Left ventricle myocardium inferior (tissue), 1 donor: ENCODE results near the gene GRM7. TPM values are rescaled to one million over a fixed set of nuclear protein-coding genes. Genes with fewer than 3 reads are reported as not detected.

Source experiments
- DNase-seq: peaks from one replicate; pipeline ENCODE4 v3.0.0-alpha.2; 2020
- H3K27ac ChIP-seq: fragments of 200-600 bp; replicated peaks from 2 replicates; pipeline ENCODE4 v1.8.0; 2021
- H3K27me3 ChIP-seq: fragments of 200-600 bp; 2 replicates; pipeline ENCODE4 v1.8.0; 2021; ENCODE audit warnings: low read depth
- H3K36me3 ChIP-seq: fragments of 200-600 bp; 2 replicates; pipeline ENCODE4 v1.8.0; 2021
- H3K4me1 ChIP-seq: fragments of 200-600 bp; 2 replicates; pipeline ENCODE4 v1.8.0; 2021
- H3K4me3 ChIP-seq: fragments of 200-600 bp; 2 replicates; pipeline ENCODE4 v1.8.0; 2021; ENCODE audit warnings: mild to moderate bottlenecking, moderate library complexity
- H3K9me3 ChIP-seq: fragments of 200-600 bp; replicated peaks from 2 replicates; pipeline ENCODE4 v1.8.0; 2021
- intact Hi-C: fragments of 100-400 bp; cut with micrococcal nuclease; formaldehyde crosslinking; loops from one replicate; pipeline ENCODE4 v1.11.0; 2022
- total RNA-seq: library from RNA; stranded (reverse); fragmentation: NEBNext Ultra II Directional; extraction: Animal tissue kit (Norgen Biotek cat#: 25700); gene quantifications from one replicate; pipeline ENCODE4 v1.2.1, GENCODE V29; 2021
- TF ChIP-seq, protein P1 (sequence below): fragments of 200-600 bp; IDR thresholded peaks from 2 replicates; pipeline ENCODE4 v1.8.0; 2021; ENCODE audit warnings: antibody characterized with exemption, mild to moderate bottlenecking, borderline replicate concordance
- donor health status: DM: no; HTN: yes; CAD: no; lungs with severe emphysema.

GRM7 gene
- total RNA-seq, 1 donor from 2014 or later: not detected

DNA sequence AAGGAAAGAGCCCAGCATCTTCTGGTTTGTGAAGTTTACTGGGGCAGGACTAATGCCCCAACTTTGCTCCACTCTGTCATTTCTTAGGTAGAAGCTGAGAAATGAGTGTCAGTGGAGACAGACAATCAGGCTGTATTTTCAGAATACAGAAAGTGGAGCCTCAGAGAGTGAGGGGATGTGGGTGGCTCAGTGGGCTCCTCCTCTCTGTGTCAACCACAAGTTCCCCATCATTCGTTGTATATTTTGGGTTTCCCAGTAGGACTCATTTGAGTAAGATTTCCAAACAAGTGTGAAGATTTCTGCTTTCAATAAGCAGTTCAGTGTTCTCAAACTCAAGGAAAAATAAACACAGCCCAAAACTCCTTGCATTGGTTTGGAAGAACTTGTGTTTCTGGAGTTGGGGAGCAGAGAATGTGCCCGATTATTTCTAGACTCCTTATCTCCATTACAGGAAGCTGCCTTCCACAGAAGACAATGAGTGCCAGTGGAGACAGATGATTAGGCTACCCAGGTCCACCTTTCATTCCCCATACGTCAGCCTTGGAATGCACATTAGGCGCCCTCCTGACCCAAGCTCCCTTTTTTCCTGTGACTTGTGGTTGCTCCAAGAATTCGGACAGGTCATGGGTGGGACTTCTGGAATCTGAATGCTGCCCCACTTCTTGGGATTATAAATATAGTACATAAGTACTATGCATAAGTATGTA lies 848.6 kb downstream of the GRM7 start:
- Histone ChIP-seq H3K27me3 (no peaks in the 10 kb centered on the region), H3K4me3 (no peak overlapping the region), H3K36me3 (no peaks in the 10 kb centered on the region), H3K4me1 (no peaks in the 10 kb centered on the region), H3K9me3 (no peaks in the 10 kb centered on the region), H3K27ac (no peak overlapping the region)
- intact Hi-C loops: no loop called here
- TF ChIP-seq, protein P1, sequence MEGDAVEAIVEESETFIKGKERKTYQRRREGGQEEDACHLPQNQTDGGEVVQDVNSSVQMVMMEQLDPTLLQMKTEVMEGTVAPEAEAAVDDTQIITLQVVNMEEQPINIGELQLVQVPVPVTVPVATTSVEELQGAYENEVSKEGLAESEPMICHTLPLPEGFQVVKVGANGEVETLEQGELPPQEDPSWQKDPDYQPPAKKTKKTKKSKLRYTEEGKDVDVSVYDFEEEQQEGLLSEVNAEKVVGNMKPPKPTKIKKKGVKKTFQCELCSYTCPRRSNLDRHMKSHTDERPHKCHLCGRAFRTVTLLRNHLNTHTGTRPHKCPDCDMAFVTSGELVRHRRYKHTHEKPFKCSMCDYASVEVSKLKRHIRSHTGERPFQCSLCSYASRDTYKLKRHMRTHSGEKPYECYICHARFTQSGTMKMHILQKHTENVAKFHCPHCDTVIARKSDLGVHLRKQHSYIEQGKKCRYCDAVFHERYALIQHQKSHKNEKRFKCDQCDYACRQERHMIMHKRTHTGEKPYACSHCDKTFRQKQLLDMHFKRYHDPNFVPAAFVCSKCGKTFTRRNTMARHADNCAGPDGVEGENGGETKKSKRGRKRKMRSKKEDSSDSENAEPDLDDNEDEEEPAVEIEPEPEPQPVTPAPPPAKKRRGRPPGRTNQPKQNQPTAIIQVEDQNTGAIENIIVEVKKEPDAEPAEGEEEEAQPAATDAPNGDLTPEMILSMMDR: no peak
- DNase-seq: no peak

DNA sequence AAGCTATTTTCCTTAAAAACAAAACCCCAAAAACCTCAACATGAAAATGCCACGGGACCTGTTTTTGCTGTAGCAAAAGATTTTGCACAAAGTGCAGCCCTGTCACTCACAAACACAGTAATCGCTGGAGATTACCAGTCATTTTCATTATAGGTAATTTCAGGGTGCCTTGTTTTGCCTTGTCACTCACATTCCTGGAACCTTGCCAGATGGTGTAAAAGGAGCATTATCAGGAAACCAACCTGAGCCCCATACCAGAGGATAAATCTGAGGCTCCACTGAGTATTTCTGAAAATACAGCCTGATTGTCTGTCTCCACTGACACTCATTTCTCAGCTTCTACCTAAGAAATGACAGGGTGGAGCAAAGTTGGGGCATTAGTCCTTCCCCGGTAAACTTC lies 849.4 kb downstream of the GRM7 start:
- DNase-seq: no peak
- TF ChIP-seq, protein P1: no peak

DNA sequence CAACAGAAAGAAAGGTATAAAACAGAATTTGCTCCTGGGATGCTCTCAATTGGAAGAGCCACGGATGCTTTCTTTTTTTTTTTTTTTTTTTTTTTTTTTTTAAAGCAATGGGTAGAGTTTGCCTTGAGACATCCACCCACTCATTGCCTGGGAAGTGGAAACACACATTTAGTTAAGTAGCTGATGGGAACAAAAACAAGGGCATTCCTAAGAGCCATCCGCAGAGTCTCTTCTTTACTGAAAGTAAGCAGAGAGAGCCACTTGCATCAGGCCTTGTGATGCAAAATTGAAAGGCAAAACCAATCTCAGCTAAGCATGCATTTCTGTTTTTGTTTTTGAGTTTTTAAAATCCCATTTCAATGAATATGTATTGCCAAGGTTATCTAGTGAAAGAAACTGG lies 852.8 kb downstream of the GRM7 start:
- no peaks in the 10 kb centered on the region for H3K4me1 ChIP-seq
- TF ChIP-seq, protein P1: no peak
- intact Hi-C loops: no loop called here
- no peak for DNase-seq
- no peaks in the 10 kb centered on the region for H3K9me3 ChIP-seq
- no peak overlapping the region for H3K4me3 ChIP-seq
- no peaks in the 10 kb centered on the region for H3K36me3 ChIP-seq
- H3K27me3 ChIP-seq: no peaks in the 10 kb centered on the region
- no peak overlapping the region for H3K27ac ChIP-seq

More for the DNA sequence above, 849.4 kb downstream of the GRM7 start:
- H3K4me3 ChIP-seq: no peak overlapping the region
- no peaks in the 10 kb centered on the region for H3K36me3 ChIP-seq
- H3K9me3 ChIP-seq: no peaks in the 10 kb centered on the region
- no peaks in the 10 kb centered on the region for H3K4me1 ChIP-seq
- intact Hi-C loops: no loop called here
- no peaks in the 10 kb centered on the region for H3K27me3 ChIP-seq
- H3K27ac ChIP-seq: no peak overlapping the region

DNA sequence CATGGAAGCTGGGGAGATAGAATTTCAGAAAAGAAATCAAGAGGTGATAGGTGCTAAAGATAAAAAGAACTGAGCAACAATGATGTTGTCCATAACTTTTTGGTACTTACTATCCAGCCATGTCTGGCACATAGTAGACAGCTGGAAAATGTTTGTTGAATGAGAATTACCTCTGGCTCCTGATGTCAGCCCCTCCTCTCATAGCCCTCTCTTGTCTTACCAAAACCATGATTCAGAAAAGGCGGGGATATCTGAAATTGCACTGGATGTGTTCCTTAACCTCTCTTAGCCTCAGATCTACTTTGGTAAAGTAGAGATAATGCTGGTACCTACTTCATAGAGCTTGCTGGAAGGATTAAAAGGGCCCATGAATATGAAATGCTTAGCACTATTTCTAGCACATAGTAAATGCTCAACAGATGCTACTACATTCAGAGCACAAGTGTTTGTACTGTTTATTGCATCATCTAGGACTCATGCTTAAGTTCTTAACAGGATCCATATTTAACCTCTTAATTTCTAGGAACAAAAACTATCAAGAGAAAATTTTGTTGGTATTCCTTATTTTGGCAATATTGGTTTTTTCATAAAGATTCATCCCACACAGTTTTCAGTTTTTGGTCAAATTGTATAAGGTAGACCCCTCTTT lies 859.9 kb downstream of the GRM7 start:
- intact Hi-C loops: no loop called here
- DNase-seq: no peak
- TF ChIP-seq, protein P1: no peak

DNA sequence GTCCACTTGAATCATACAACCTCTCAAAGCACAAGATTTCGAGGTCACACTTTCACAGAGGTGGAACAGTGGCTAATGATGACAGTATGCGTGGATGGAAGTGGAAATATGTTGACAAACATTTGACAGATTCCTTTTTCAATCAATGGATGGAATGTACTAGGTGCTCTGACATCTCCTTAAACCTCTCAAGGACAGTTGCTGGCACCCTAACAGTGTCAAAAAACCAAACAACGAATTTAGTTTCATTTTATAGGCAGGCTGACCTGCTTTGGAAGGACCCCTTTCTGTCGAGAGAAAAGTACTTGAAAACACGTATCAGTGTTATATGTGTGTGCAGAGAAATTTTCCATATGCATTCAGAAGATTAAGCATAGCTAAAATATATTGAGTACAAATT lies 861.0 kb downstream of the GRM7 start:
- no peaks in the 10 kb centered on the region for H3K27me3 ChIP-seq
- TF ChIP-seq, protein P1: no peak
- intact Hi-C loops: no loop called here
- no peak for DNase-seq
- H3K36me3 ChIP-seq: no peaks in the 10 kb centered on the region
- H3K27ac ChIP-seq: no peak overlapping the region
- H3K9me3 ChIP-seq: no peaks in the 10 kb centered on the region
- no peaks in the 10 kb centered on the region for H3K4me1 ChIP-seq
- no peak overlapping the region for H3K4me3 ChIP-seq

More for the DNA sequence above, 859.9 kb downstream of the GRM7 start:
- no peaks in the 10 kb centered on the region for H3K36me3 ChIP-seq
- H3K4me1 ChIP-seq: no peaks in the 10 kb centered on the region
- no peaks in the 10 kb centered on the region for H3K9me3 ChIP-seq
- H3K4me3 ChIP-seq: no peak overlapping the region
- no peak overlapping the region for H3K27ac ChIP-seq
- H3K27me3 ChIP-seq: no peaks in the 10 kb centered on the region
